ENCODE data around the gene CELSR1. TPM values are rescaled to one million over a fixed set of nuclear protein-coding genes. Genes with fewer than 3 reads are reported as not detected.

The CELSR1 gene
- total and polyA plus RNA-seq, 2 donors from 2014 or later, result 15.7 to 49.9 TPM

GRCh38 chr22:46563381-46564083, 26.1 kb upstream of the CELSR1 start:
- H3K36me3 ChIP-seq (ENCODE audit: control insufficient read depth in 2 of 3, insufficient read depth in 3 of 3, low read length in 3 of 3), result no peaks in the 10 kb centered on the region
- FAIRE-seq (no peak), DNase-seq (peak; percentile 76 to 91 (median 80))
- no peaks in the 10 kb centered on the region for H3K27me3 ChIP-seq (ENCODE audit: control insufficient read depth, insufficient read depth, low read length)
- no peak overlapping the region for H3K4me3 ChIP-seq (ENCODE audit: low read length in 3 of 3)
- TF ChIP-seq CTCF (IDR thresholded peaks at IDR 0.05; ENCODE audit: borderline replicate concordance, extremely low read depth, insufficient read depth), result peak; percentile 81
- H3K9ac ChIP-seq (ENCODE audit: low read length in 3 of 3), result peak overlapping the region in 1 of 3 donors; percentile 12
- no peaks in the 10 kb centered on the region for H3K9me3 ChIP-seq (ENCODE audit: control insufficient read depth in 2 of 3, insufficient read depth in 1 of 3, low read length in 3 of 3)
- H3K4me1 ChIP-seq (ENCODE audit: control insufficient read depth in 2 of 3, insufficient read depth in 2 of 3, low read depth in 1 of 3, low read length in 3 of 3), result peaks cover 0 to 6% (median 4%) of the 10 kb centered on the region in 3 donors
- intact Hi-C loops (cut with DNase I), result no loop called here
- H3K27ac ChIP-seq (ENCODE audit: low read depth in 2 of 2, low read length in 2 of 2), result no peak overlapping the region

GRCh38 chr22:46561435-46561905, 24.1 kb upstream of the CELSR1 start:
- Histone ChIP-seq H3K27ac (ENCODE audit: low read depth in 2 of 2, low read length in 2 of 2) (no peak overlapping the region), H3K36me3 (ENCODE audit: control insufficient read depth in 2 of 3, insufficient read depth in 3 of 3, low read length in 3 of 3) (no peaks in the 10 kb centered on the region), H3K4me3 (ENCODE audit: low read length in 3 of 3) (no peak overlapping the region), H3K27me3 (ENCODE audit: control insufficient read depth, insufficient read depth, low read length) (no peaks in the 10 kb centered on the region), H3K9me3 (ENCODE audit: control insufficient read depth in 2 of 3, insufficient read depth in 1 of 3, low read length in 3 of 3) (no peaks in the 10 kb centered on the region), H3K4me1 (ENCODE audit: control insufficient read depth in 2 of 3, insufficient read depth in 2 of 3, low read depth in 1 of 3, low read length in 3 of 3) (peaks cover 0 to 12% (median 10%) of the 10 kb centered on the region in 3 donors), H3K9ac (ENCODE audit: low read length in 3 of 3) (no peak overlapping the region)
- intact Hi-C loops (cut with DNase I), result no loop called here
- FAIRE-seq (no peak), DNase-seq (peak; percentile 39 to 74 (median 72))
- no peak for TF ChIP-seq CTCF (IDR thresholded peaks at IDR 0.05; ENCODE audit: borderline replicate concordance, extremely low read depth, insufficient read depth)

GRCh38 chr22:46560696-46561295, 23.4 kb upstream of the CELSR1 start:
- H3K9ac ChIP-seq (ENCODE audit: low read length in 3 of 3), result no peak overlapping the region
- TF ChIP-seq CTCF (IDR thresholded peaks at IDR 0.05; ENCODE audit: borderline replicate concordance, extremely low read depth, insufficient read depth), result no peak
- H3K4me1 ChIP-seq (ENCODE audit: control insufficient read depth in 2 of 3, insufficient read depth in 2 of 3, low read depth in 1 of 3, low read length in 3 of 3), result peaks cover 0 to 12% (median 10%) of the 10 kb centered on the region in 3 donors
- H3K27ac ChIP-seq (ENCODE audit: low read depth in 2 of 2, low read length in 2 of 2), result no peak overlapping the region
- peak in 1 of 5 donors; percentile 63 for DNase-seq
- intact Hi-C loops (cut with DNase I), result no loop called here
- no peaks in the 10 kb centered on the region for H3K36me3 ChIP-seq (ENCODE audit: control insufficient read depth in 2 of 3, insufficient read depth in 3 of 3, low read length in 3 of 3)
- no peaks in the 10 kb centered on the region for H3K27me3 ChIP-seq (ENCODE audit: control insufficient read depth, insufficient read depth, low read length)
- no peak overlapping the region for H3K4me3 ChIP-seq (ENCODE audit: low read length in 3 of 3)
- no peak for FAIRE-seq
- no peaks in the 10 kb centered on the region for H3K9me3 ChIP-seq (ENCODE audit: control insufficient read depth in 2 of 3, insufficient read depth in 1 of 3, low read length in 3 of 3)

All from kidney (tissue), 14 donors.